H9 (cell line): Measurements from ENCODE around the gene TRMT1L. TPM values are rescaled to one million over a fixed set of nuclear protein-coding genes. Genes with fewer than 3 reads are reported as not detected.

Source experiments
- DNase-seq: peaks from one replicate; pipeline ENCODE4 v3.0.0-alpha.2; 2017
- H2AFZ ChIP-seq: one replicate; pipeline ENCODE4 v1.6.1; 2013; ENCODE audit warnings: mild to moderate bottlenecking, low read length, control low read depth, moderate library complexity
- H2AK5ac ChIP-seq: 2 replicates; pipeline ENCODE4 v1.6.1; 2013; ENCODE audit warnings: low read length, control low read depth, mixed read lengths; ENCODE audit not compliant: insufficient read length
- H2BK120ac ChIP-seq: one replicate; pipeline ENCODE4 v1.6.1; 2013; ENCODE audit warnings: low read depth, mild to moderate bottlenecking, low read length, control low read depth, inconsistent platforms; ENCODE audit not compliant: poor library complexity, severe bottlenecking
- H2BK12ac ChIP-seq: 2 replicates; pipeline ENCODE4 v1.6.1; 2013; ENCODE audit warnings: low read length, control low read depth, mixed read lengths, low read depth; ENCODE audit not compliant: insufficient read length
- H2BK15ac ChIP-seq: 2 replicates; pipeline ENCODE4 v1.6.1; 2013; ENCODE audit warnings: low read depth, low read length, control low read depth
- H2BK20ac ChIP-seq: one replicate; pipeline ENCODE4 v1.6.1; 2013; ENCODE audit warnings: low read depth, mild to moderate bottlenecking, low read length, control low read depth, inconsistent platforms; ENCODE audit not compliant: poor library complexity, severe bottlenecking
- H2BK5ac ChIP-seq: 2 replicates; pipeline ENCODE4 v1.6.1; 2013; ENCODE audit warnings: low read length, control low read depth, mixed read lengths; ENCODE audit not compliant: insufficient read length
- H3K14ac ChIP-seq: 2 replicates; pipeline ENCODE4 v1.6.1; 2013; ENCODE audit warnings: low read length, control low read depth; ENCODE audit not compliant: insufficient read depth
- H3K18ac ChIP-seq: 2 replicates; pipeline ENCODE4 v1.6.1; 2013; ENCODE audit warnings: low read depth, mild to moderate bottlenecking, mixed read lengths, low read length, control low read depth; ENCODE audit not compliant: insufficient read length
- H3K23ac ChIP-seq: 2 replicates; pipeline ENCODE4 v1.6.1; 2013; ENCODE audit warnings: low read length, control low read depth, mixed read lengths, low read depth; ENCODE audit not compliant: insufficient read length
- H3K23me2 ChIP-seq: 2 replicates; pipeline ENCODE4 v1.6.1; 2013; ENCODE audit warnings: low read depth, mild to moderate bottlenecking, mixed read lengths, low read length, control low read depth; ENCODE audit not compliant: insufficient read length, poor library complexity, severe bottlenecking
- H3K27ac ChIP-seq: 2 replicates; pipeline ENCODE4 v1.5.1; 2013; ENCODE audit warnings: low read length, control low read depth, mixed read lengths, low read depth; ENCODE audit not compliant: insufficient read length
- H3K27me3 ChIP-seq: 2 replicates; pipeline ENCODE4 v1.6.1; 2013; ENCODE audit warnings: low read length, control low read depth, inconsistent platforms; ENCODE audit not compliant: insufficient read depth
- H3K4ac ChIP-seq: 2 replicates; pipeline ENCODE4 v1.6.1; 2013; ENCODE audit warnings: low read depth, mild to moderate bottlenecking, control low read depth, inconsistent platforms, low read length, moderate library complexity
- H3K4me1 ChIP-seq: 2 replicates; pipeline ENCODE4 v1.6.1; 2013; ENCODE audit warnings: low read length, control low read depth, inconsistent platforms; ENCODE audit not compliant: insufficient read depth
- H3K4me2 ChIP-seq: 2 replicates; pipeline ENCODE4 v1.6.1; 2013; ENCODE audit warnings: low read length, control low read depth, mixed read lengths; ENCODE audit not compliant: insufficient read length, insufficient read depth
- H3K56ac ChIP-seq: 2 replicates; pipeline ENCODE4 v1.6.1; 2013; ENCODE audit warnings: low read depth, mild to moderate bottlenecking, mixed read lengths, low read length, control low read depth; ENCODE audit not compliant: insufficient read length
- H3K79me1 ChIP-seq: 2 replicates; pipeline ENCODE4 v1.6.1; 2013; ENCODE audit warnings: low read depth, mild to moderate bottlenecking, moderate library complexity, low read length, control low read depth, inconsistent platforms; ENCODE audit not compliant: insufficient read depth, poor library complexity, severe bottlenecking
- H3K79me2 ChIP-seq: 2 replicates; pipeline ENCODE4 v1.6.1; 2013; ENCODE audit warnings: low read length, control low read depth, inconsistent platforms; ENCODE audit not compliant: insufficient read depth
- H3K9ac ChIP-seq: 2 replicates; pipeline ENCODE4 v1.6.1; 2013; ENCODE audit warnings: low read length, control low read depth, mixed read lengths; ENCODE audit not compliant: insufficient read length; ENCODE audit errors: extremely low read depth
- H3K9me3 ChIP-seq: one replicate; pipeline ENCODE4 v1.6.1; 2013; ENCODE audit warnings: low read depth, low read length, inconsistent platforms; ENCODE audit not compliant: control insufficient read depth
- H3T11ph ChIP-seq: one replicate; pipeline ENCODE4 v1.6.1; 2013; ENCODE audit warnings: mild to moderate bottlenecking, low read length, control low read depth, inconsistent platforms
- H4K20me1 ChIP-seq: one replicate; pipeline ENCODE4 v1.6.1; 2013; ENCODE audit not compliant: control insufficient read depth, insufficient read length, insufficient read depth
- H4K5ac ChIP-seq: 2 replicates; pipeline ENCODE4 v1.6.1; 2013; ENCODE audit warnings: low read depth, mild to moderate bottlenecking, mixed read lengths, low read length, control low read depth; ENCODE audit not compliant: insufficient read length
- H4K8ac ChIP-seq: replicated peaks from 2 replicates; pipeline ENCODE4 v1.6.1; 2013; ENCODE audit warnings: low read length, control low read depth, mixed read lengths, low read depth; ENCODE audit not compliant: insufficient read length
- H4K91ac ChIP-seq: 2 replicates; pipeline ENCODE4 v1.6.1; 2013; ENCODE audit warnings: low read depth, mild to moderate bottlenecking, moderate library complexity, mixed read lengths, low read length, control low read depth; ENCODE audit not compliant: insufficient read length
- H3K27ac Mint-ChIP-seq, 3 experiments: 2 replicates in 2 of 3; 3 replicates in 1 of 3; pipeline ENCODE4 v1.8.0; 2020 to 2021; ENCODE audit warnings: mixed read lengths in 3 of 3, mild to moderate bottlenecking in 1 of 3, moderate library complexity in 1 of 3
- H3K27me3 Mint-ChIP-seq: 2 replicates; pipeline ENCODE4 v1.8.0; 2021; ENCODE audit warnings: low read depth, mild to moderate bottlenecking, moderate library complexity, mixed read lengths
- H3K36me3 Mint-ChIP-seq, 3 experiments: 2 replicates in 2 of 3; 3 replicates in 1 of 3; pipeline ENCODE4 v1.8.0; 2020 to 2021; ENCODE audit warnings: low read depth in 3 of 3, mixed read lengths in 3 of 3; ENCODE audit not compliant: insufficient read depth in 1 of 3
- H3K4me1 Mint-ChIP-seq, 2 experiments: 2 replicates each; pipeline ENCODE4 v1.8.0; 2020; ENCODE audit warnings: mixed read lengths in 2 of 2
- H3K4me3 Mint-ChIP-seq, 2 experiments: 2 replicates in 1 of 2; 3 replicates in 1 of 2; pipeline ENCODE4 v1.8.0; 2020 to 2021; ENCODE audit warnings: mild to moderate bottlenecking in 2 of 2, mixed read lengths in 2 of 2, moderate library complexity in 1 of 2
- H3K9me3 Mint-ChIP-seq, 2 experiments: 2 replicates in 1 of 2; 3 replicates in 1 of 2; pipeline ENCODE4 v1.8.0; 2020; ENCODE audit warnings: mild to moderate bottlenecking in 2 of 2, mixed read lengths in 2 of 2, moderate library complexity in 1 of 2
- CTCF ChIP-seq: fragments of 200-600 bp; sonication (generic); conservative IDR thresholded peaks from 3 replicates; pipeline ENCODE4 v1.8.0; 2021; ENCODE audit warnings: antibody characterized with exemption, mild to moderate bottlenecking
- WGBS: extraction: QIAGEN DNeasy Blood & Tissue Kit; methylation state at CpG from one replicate; pipeline ENCODE4 v1.1.7; 2013; ENCODE audit warnings: missing lambda C conversion rate, low lambda C conversion rate, mixed read lengths; ENCODE audit not compliant: insufficient read length; ENCODE audit errors: extremely low coverage; 5-methylcytosine and 5-hydroxymethylcytosine counted together
- long read RNA-seq: library from polyadenylated mRNA; unstranded; transcript quantifications from one replicate; pipeline ENCODE4 v2.0.0, GENCODE V29; 2020
- total RNA-seq: library from RNA; stranded (reverse); gene quantifications from 2 replicates; pipeline ENCODE4 v1.2.1, GENCODE V29; 2021

TRMT1L gene
- total RNA-seq: 16.6 and 17.9 TPM in 2 replicates
- long read RNA-seq, full-length matches to known transcripts: 115 of 146 reads
- long read RNA-seq, partial matches to known transcripts: 22 of 146 reads
- long read RNA-seq, other reads (novel, unspliced or antisense): 9 of 146 reads

- Histone ChIP-seq H2BK120ac (no peak within 1 kb of the TSS), H3T11ph (no peak within 1 kb of the TSS), H3K56ac (no peak within 1 kb of the TSS), H3K4me1 (no peaks in the 10 kb centered on the region), H3K18ac (peak within 1 kb of the TSS; percentile 49), H2BK15ac (no peak within 1 kb of the TSS), H3K27ac (peak within 1 kb of the TSS; percentile 59), H3K79me2 (no peaks in the 10 kb centered on the region), H3K27me3 (no peaks in the 10 kb centered on the region), H4K8ac (no peak within 1 kb of the TSS), H2AK5ac (no peak within 1 kb of the TSS), H3K9ac (peak within 1 kb of the TSS; percentile 89), H3K79me1 (no peaks in the 10 kb centered on the region), H2BK5ac (no peak within 1 kb of the TSS), H3K4me2 (peak within 1 kb of the TSS; percentile 98), H3K4ac (no peak within 1 kb of the TSS), H3K14ac (peak within 1 kb of the TSS; percentile 55), H2BK12ac (no peak within 1 kb of the TSS), H2AFZ (peak within 1 kb of the TSS; percentile 66), H3K23ac (no peak within 1 kb of the TSS), H4K20me1 (no peaks in the 10 kb centered on the region), H4K5ac (no peak within 1 kb of the TSS), H2BK20ac (no peak within 1 kb of the TSS), H4K91ac (no peak within 1 kb of the TSS), H3K23me2 (peaks cover 13% of the 10 kb centered on the region), H3K9me3 (no peaks in the 10 kb centered on the region)
- H3K27ac Mint-ChIP-seq: peak within 1 kb of the TSS; percentile 98 to 99 (median 98)
- peak within 1 kb of the TSS; percentile 92 to 97 for H3K4me3 Mint-ChIP-seq
- no peaks in the 10 kb centered on the region; a peak in 2 of 5 replicates for H3K9me3 Mint-ChIP-seq
- peaks cover 13 to 17% of the 10 kb centered on the region in 2 experiments for H3K4me1 Mint-ChIP-seq
- no peaks in the 10 kb centered on the region for H3K27me3 Mint-ChIP-seq
- no peaks in the 10 kb centered on the region for H3K36me3 Mint-ChIP-seq
- WGBS: no CpG with 5 or more reads among the region's 63 CpGs
- no peak for TF ChIP-seq CTCF
- DNase-seq: peak; percentile 99
Observed at GRCh38 chr1:185156854-185157598, at the start of gene TRMT1L, which contains the start of gene SWT1. Gene TRMT1L, minus strand, starts transcription at chr1:185156953. Its CDS starts 241 bp downstream, at chr1:185156712. Gene SWT1, plus strand, starts transcription at chr1:185157167. Its CDS starts 3,675 bp downstream, at chr1:185160842.
